H9 (cell line): ENCODE results near the gene GGPS1. TPM values are rescaled to one million over a fixed set of nuclear protein-coding genes. Genes with fewer than 3 reads are reported as not detected.

ENCODE experiments used
- DNase-seq: peaks from one replicate; pipeline ENCODE4 v3.0.0-alpha.2; 2017
- H2AFZ ChIP-seq: one replicate; pipeline ENCODE4 v1.6.1; 2013; ENCODE audit warnings: mild to moderate bottlenecking, low read length, control low read depth, moderate library complexity
- H2AK5ac ChIP-seq: 2 replicates; pipeline ENCODE4 v1.6.1; 2013; ENCODE audit warnings: low read length, control low read depth, mixed read lengths; ENCODE audit not compliant: insufficient read length
- H2BK120ac ChIP-seq: one replicate; pipeline ENCODE4 v1.6.1; 2013; ENCODE audit warnings: low read depth, mild to moderate bottlenecking, low read length, control low read depth, inconsistent platforms; ENCODE audit not compliant: poor library complexity, severe bottlenecking
- H2BK12ac ChIP-seq: 2 replicates; pipeline ENCODE4 v1.6.1; 2013; ENCODE audit warnings: low read length, control low read depth, mixed read lengths, low read depth; ENCODE audit not compliant: insufficient read length
- H2BK15ac ChIP-seq: 2 replicates; pipeline ENCODE4 v1.6.1; 2013; ENCODE audit warnings: low read depth, low read length, control low read depth
- H2BK20ac ChIP-seq: one replicate; pipeline ENCODE4 v1.6.1; 2013; ENCODE audit warnings: low read depth, mild to moderate bottlenecking, low read length, control low read depth, inconsistent platforms; ENCODE audit not compliant: poor library complexity, severe bottlenecking
- H2BK5ac ChIP-seq: 2 replicates; pipeline ENCODE4 v1.6.1; 2013; ENCODE audit warnings: low read length, control low read depth, mixed read lengths; ENCODE audit not compliant: insufficient read length
- H3K14ac ChIP-seq: 2 replicates; pipeline ENCODE4 v1.6.1; 2013; ENCODE audit warnings: low read length, control low read depth; ENCODE audit not compliant: insufficient read depth
- H3K18ac ChIP-seq: 2 replicates; pipeline ENCODE4 v1.6.1; 2013; ENCODE audit warnings: low read depth, mild to moderate bottlenecking, mixed read lengths, low read length, control low read depth; ENCODE audit not compliant: insufficient read length
- H3K23ac ChIP-seq: 2 replicates; pipeline ENCODE4 v1.6.1; 2013; ENCODE audit warnings: low read length, control low read depth, mixed read lengths, low read depth; ENCODE audit not compliant: insufficient read length
- H3K23me2 ChIP-seq: 2 replicates; pipeline ENCODE4 v1.6.1; 2013; ENCODE audit warnings: low read depth, mild to moderate bottlenecking, mixed read lengths, low read length, control low read depth; ENCODE audit not compliant: insufficient read length, poor library complexity, severe bottlenecking
- H3K27ac ChIP-seq: 2 replicates; pipeline ENCODE4 v1.5.1; 2013; ENCODE audit warnings: low read length, control low read depth, mixed read lengths, low read depth; ENCODE audit not compliant: insufficient read length
- H3K27me3 ChIP-seq: 2 replicates; pipeline ENCODE4 v1.6.1; 2013; ENCODE audit warnings: low read length, control low read depth, inconsistent platforms; ENCODE audit not compliant: insufficient read depth
- H3K4ac ChIP-seq: 2 replicates; pipeline ENCODE4 v1.6.1; 2013; ENCODE audit warnings: low read depth, mild to moderate bottlenecking, control low read depth, inconsistent platforms, low read length, moderate library complexity
- H3K4me1 ChIP-seq: 2 replicates; pipeline ENCODE4 v1.6.1; 2013; ENCODE audit warnings: low read length, control low read depth, inconsistent platforms; ENCODE audit not compliant: insufficient read depth
- H3K4me2 ChIP-seq: 2 replicates; pipeline ENCODE4 v1.6.1; 2013; ENCODE audit warnings: low read length, control low read depth, mixed read lengths; ENCODE audit not compliant: insufficient read length, insufficient read depth
- H3K56ac ChIP-seq: 2 replicates; pipeline ENCODE4 v1.6.1; 2013; ENCODE audit warnings: low read depth, mild to moderate bottlenecking, mixed read lengths, low read length, control low read depth; ENCODE audit not compliant: insufficient read length
- H3K79me1 ChIP-seq: 2 replicates; pipeline ENCODE4 v1.6.1; 2013; ENCODE audit warnings: low read depth, mild to moderate bottlenecking, moderate library complexity, low read length, control low read depth, inconsistent platforms; ENCODE audit not compliant: insufficient read depth, poor library complexity, severe bottlenecking
- H3K79me2 ChIP-seq: 2 replicates; pipeline ENCODE4 v1.6.1; 2013; ENCODE audit warnings: low read length, control low read depth, inconsistent platforms; ENCODE audit not compliant: insufficient read depth
- H3K9ac ChIP-seq: 2 replicates; pipeline ENCODE4 v1.6.1; 2013; ENCODE audit warnings: low read length, control low read depth, mixed read lengths; ENCODE audit not compliant: insufficient read length; ENCODE audit errors: extremely low read depth
- H3K9me3 ChIP-seq: one replicate; pipeline ENCODE4 v1.6.1; 2013; ENCODE audit warnings: low read depth, low read length, inconsistent platforms; ENCODE audit not compliant: control insufficient read depth
- H3T11ph ChIP-seq: one replicate; pipeline ENCODE4 v1.6.1; 2013; ENCODE audit warnings: mild to moderate bottlenecking, low read length, control low read depth, inconsistent platforms
- H4K20me1 ChIP-seq: one replicate; pipeline ENCODE4 v1.6.1; 2013; ENCODE audit not compliant: control insufficient read depth, insufficient read length, insufficient read depth
- H4K5ac ChIP-seq: 2 replicates; pipeline ENCODE4 v1.6.1; 2013; ENCODE audit warnings: low read depth, mild to moderate bottlenecking, mixed read lengths, low read length, control low read depth; ENCODE audit not compliant: insufficient read length
- H4K8ac ChIP-seq: replicated peaks from 2 replicates; pipeline ENCODE4 v1.6.1; 2013; ENCODE audit warnings: low read length, control low read depth, mixed read lengths, low read depth; ENCODE audit not compliant: insufficient read length
- H4K91ac ChIP-seq: 2 replicates; pipeline ENCODE4 v1.6.1; 2013; ENCODE audit warnings: low read depth, mild to moderate bottlenecking, moderate library complexity, mixed read lengths, low read length, control low read depth; ENCODE audit not compliant: insufficient read length
- H3K27ac Mint-ChIP-seq, 3 experiments: 2 replicates in 2 of 3; 3 replicates in 1 of 3; pipeline ENCODE4 v1.8.0; 2020 to 2021; ENCODE audit warnings: mixed read lengths in 3 of 3, mild to moderate bottlenecking in 1 of 3, moderate library complexity in 1 of 3
- H3K27me3 Mint-ChIP-seq: 2 replicates; pipeline ENCODE4 v1.8.0; 2021; ENCODE audit warnings: low read depth, mild to moderate bottlenecking, moderate library complexity, mixed read lengths
- H3K36me3 Mint-ChIP-seq, 3 experiments: 2 replicates in 2 of 3; 3 replicates in 1 of 3; pipeline ENCODE4 v1.8.0; 2020 to 2021; ENCODE audit warnings: low read depth in 3 of 3, mixed read lengths in 3 of 3; ENCODE audit not compliant: insufficient read depth in 1 of 3
- H3K4me1 Mint-ChIP-seq, 2 experiments: 2 replicates each; pipeline ENCODE4 v1.8.0; 2020; ENCODE audit warnings: mixed read lengths in 2 of 2
- H3K4me3 Mint-ChIP-seq, 2 experiments: 2 replicates in 1 of 2; 3 replicates in 1 of 2; pipeline ENCODE4 v1.8.0; 2020 to 2021; ENCODE audit warnings: mild to moderate bottlenecking in 2 of 2, mixed read lengths in 2 of 2, moderate library complexity in 1 of 2
- H3K9me3 Mint-ChIP-seq, 2 experiments: 2 replicates in 1 of 2; 3 replicates in 1 of 2; pipeline ENCODE4 v1.8.0; 2020; ENCODE audit warnings: mild to moderate bottlenecking in 2 of 2, mixed read lengths in 2 of 2, moderate library complexity in 1 of 2
- CTCF ChIP-seq: fragments of 200-600 bp; sonication (generic); conservative IDR thresholded peaks from 3 replicates; pipeline ENCODE4 v1.8.0; 2021; ENCODE audit warnings: antibody characterized with exemption, mild to moderate bottlenecking
- WGBS: extraction: QIAGEN DNeasy Blood & Tissue Kit; methylation state at CpG from one replicate; pipeline ENCODE4 v1.1.7; 2013; ENCODE audit warnings: missing lambda C conversion rate, low lambda C conversion rate, mixed read lengths; ENCODE audit not compliant: insufficient read length; ENCODE audit errors: extremely low coverage; 5-methylcytosine and 5-hydroxymethylcytosine counted together
- total RNA-seq: library from RNA; stranded (reverse); gene quantifications from 2 replicates; pipeline ENCODE4 v1.2.1, GENCODE V29; 2021

The GGPS1 gene
- total RNA-seq, 1 experiment from 2014 or later = 44.7 TPM

- Histone ChIP-seq H4K8ac (no peak overlapping the region), H3K23me2 (peaks cover 5% of the 10 kb centered on the region), H3K4ac (no peak overlapping the region), H2BK5ac (no peak overlapping the region), H2BK15ac (no peak overlapping the region), H3K4me2 (no peak overlapping the region), H4K20me1 (no peaks in the 10 kb centered on the region), H4K5ac (no peak overlapping the region), H2AFZ (no peak overlapping the region), H2BK12ac (no peak overlapping the region), H3K18ac (no peak overlapping the region), H4K91ac (no peak overlapping the region), H3K79me1 (peaks cover 6% of the 10 kb centered on the region), H3K9ac (no peak overlapping the region), H3K9me3 (no peaks in the 10 kb centered on the region), H2BK20ac (no peak overlapping the region), H3K27me3 (no peaks in the 10 kb centered on the region), H2BK120ac (no peak overlapping the region), H3K4me1 (no peaks in the 10 kb centered on the region; the same call in 1 of the 2 replicates), H3K79me2 (peaks cover 47% of the 10 kb centered on the region), H3T11ph (no peak overlapping the region), H3K56ac (no peak overlapping the region), H3K27ac (no peak overlapping the region), H3K23ac (no peak overlapping the region), H3K14ac (no peak overlapping the region), H2AK5ac (no peak overlapping the region)
- no peak for DNase-seq
- TF ChIP-seq CTCF = no peak
- WGBS = 100% methylated on average over 1 of the region's 5 CpGs
- Mint-ChIP-seq H3K9me3 (no peaks in the 10 kb centered on the region), H3K27me3 (no peaks in the 10 kb centered on the region), H3K4me1 (peaks cover 26% of the 10 kb centered on the region in 2 experiments), H3K4me3 (peak overlapping the region; percentile 39 to 60; a peak in 3 of 5 replicates), H3K36me3 (peaks cover 22 to 42% (median 42%) of the 10 kb centered on the region in 3 experiments), H3K27ac (peak overlapping the region in 2 of 3 experiments; percentile 20 to 46; a peak in 2 of 7 replicates)
Measured at GRCh38 chr1:235324296-235324695, 4.1 kb upstream of the GGPS1 start.
